A673 (cell line): ENCODE results near the gene DCP1A. TPM values are rescaled to one million over a fixed set of nuclear protein-coding genes. Genes with fewer than 3 reads are reported as not detected.

Source experiments
- BruUV-seq: library from RNA; stranded (reverse); fragments of 400-500 nt; replicated peaks from 2 replicates; lab custom pipeline; 2021; lab: Mats Ljungman, UMichigan
- CTCF ChIA-PET: fragments of 300-600 bp; sonication (Branson Sonifier 250); formaldehyde crosslinking; loops from one replicate; lab custom pipeline; 2022; ENCODE audit warnings: antibody characterized with exemption; lab: Charles Lee
- POLR2A ChIA-PET: fragments of 300-600 bp; sonication (Branson Sonifier 250); formaldehyde crosslinking; loops from one replicate; lab custom pipeline; 2022; ENCODE audit warnings: antibody characterized with exemption; ENCODE audit not compliant: low non-redundant PET; lab: Charles Lee
- DNase-seq: peaks from one replicate; pipeline ENCODE4 v3.0.0-alpha.2; 2015; ENCODE audit warnings: low spot score
- H3K27ac ChIP-seq: fragments of 200-600 bp; sonication (generic); 2 replicates; pipeline ENCODE4 v1.5.1; 2016; ENCODE audit warnings: mixed run types, low read depth, mild to moderate bottlenecking, mixed read lengths, antibody characterized with exemption, low read length; ENCODE audit not compliant: poor library complexity, severe bottlenecking
- H3K27me3 ChIP-seq: fragments of 200-600 bp; sonication (generic); replicated peaks from 2 replicates; pipeline ENCODE4 v1.6.1; 2017; ENCODE audit warnings: mixed run types, low read depth, mild to moderate bottlenecking, mixed read lengths, antibody characterized with exemption, low read length; ENCODE audit not compliant: insufficient read depth, poor library complexity
- H3K36me3 ChIP-seq: fragments of 200-600 bp; sonication (generic); 2 replicates; pipeline ENCODE4 v1.6.1; 2016; ENCODE audit warnings: mixed run types, mild to moderate bottlenecking, mixed read lengths, antibody characterized with exemption, low read length; ENCODE audit not compliant: insufficient read depth, poor library complexity, severe bottlenecking
- H3K4me1 ChIP-seq: fragments of 200-600 bp; sonication (generic); 2 replicates; pipeline ENCODE4 v1.6.1; 2017; ENCODE audit warnings: mixed run types, mild to moderate bottlenecking, mixed read lengths, antibody characterized with exemption, low read length; ENCODE audit not compliant: insufficient read depth, poor library complexity, severe bottlenecking
- H3K4me3 ChIP-seq: fragments of 200-600 bp; sonication (generic); 2 replicates; pipeline ENCODE4 v1.5.1; 2016; ENCODE audit warnings: low read depth, mixed run types, mild to moderate bottlenecking, mixed read lengths, low read length; ENCODE audit not compliant: poor library complexity, severe bottlenecking
- H3K9me3 ChIP-seq: fragments of 200-600 bp; sonication (generic); 2 replicates; pipeline ENCODE4 v1.6.1; 2016; ENCODE audit warnings: mixed run types, low read depth, mild to moderate bottlenecking, mixed read lengths, antibody characterized with exemption, low read length; ENCODE audit not compliant: poor library complexity, severe bottlenecking
- CTCF ChIP-seq: fragments of 300-800, 200-600 bp; sonication (generic); conservative IDR thresholded peaks from 2 replicates; pipeline ENCODE4 v1.5.1; 2017; ENCODE audit warnings: low read depth, mild to moderate bottlenecking, antibody characterized with exemption, low read length, moderate library complexity, mixed read lengths
- EZH2 ChIP-seq: fragments of 200-600 bp; sonication (generic); IDR thresholded peaks from 2 replicates; pipeline ENCODE4 v1.6.1; 2017; ENCODE audit warnings: borderline replicate concordance, low read depth, mild to moderate bottlenecking, mixed read lengths, antibody characterized with exemption, low read length; ENCODE audit not compliant: poor library complexity, severe bottlenecking
- intact Hi-C: fragments of 100-400 bp; cut with micrococcal nuclease; formaldehyde crosslinking; loops from one replicate; pipeline ENCODE4 v1.10.0; 2022; ENCODE audit not compliant: unreplicated experiment
- total RNA-seq: library from RNA; stranded (reverse); gene quantifications from 2 replicates; pipeline ENCODE4 v1.2.3, GENCODE V29; 2021

Gene DCP1A
- total RNA-seq, 1 experiment from 2014 or later = 13.1 TPM

- intact Hi-C loops = no loop called here
- peaks cover 16% of the 10 kb centered on the region for H3K4me1 ChIP-seq
- ChIA-PET POLR2A (no interaction called here), CTCF (no interaction called here)
- no peaks in the 10 kb centered on the region for H3K9me3 ChIP-seq
- H3K27ac ChIP-seq = peak overlapping the region; percentile 30
- no TSS peak for BruUV-seq
- H3K27me3 ChIP-seq = no peaks in the 10 kb centered on the region
- TF ChIP-seq CTCF (no peak), EZH2 (no peak)
- DNase-seq = peak; percentile 39
- H3K36me3 ChIP-seq = peaks cover 7% of the 10 kb centered on the region
- no peak overlapping the region for H3K4me3 ChIP-seq
Observed at GRCh38 chr3:53243165-53243564, 104.2 kb downstream of the DCP1A start.

GRCh38 chr3:53242642-53243041, 104.7 kb downstream of the DCP1A start:
- intact Hi-C loops = no loop called here
- H3K9me3 ChIP-seq = no peaks in the 10 kb centered on the region
- no peaks in the 10 kb centered on the region for H3K27me3 ChIP-seq
- H3K4me1 ChIP-seq = peaks cover 20% of the 10 kb centered on the region
- peaks cover 7% of the 10 kb centered on the region for H3K36me3 ChIP-seq
- TF ChIP-seq EZH2 (no peak), CTCF (no peak)
- ChIA-PET POLR2A (no interaction called here), CTCF (no interaction called here)
- H3K27ac ChIP-seq = peak overlapping the region; percentile 30
- H3K4me3 ChIP-seq = no peak overlapping the region
- DNase-seq = no peak
- BruUV-seq = no TSS peak

- TF ChIP-seq EZH2 (no peak), CTCF (no peak)
- Histone ChIP-seq H3K36me3 (peaks cover 7% of the 10 kb centered on the region), H3K4me3 (no peak overlapping the region), H3K27ac (no peak overlapping the region), H3K27me3 (no peaks in the 10 kb centered on the region), H3K9me3 (no peaks in the 10 kb centered on the region), H3K4me1 (peaks cover 20% of the 10 kb centered on the region)
- DNase-seq = no peak
- no TSS peak for BruUV-seq
- ChIA-PET POLR2A (no interaction called here), CTCF (no interaction called here)
- intact Hi-C loops = no loop called here
Observed at GRCh38 chr3:53242155-53242554, 105.2 kb downstream of the DCP1A start.
